GM18505 (cell line): ENCODE data around the gene NTPCR.
A peak's percentile ranks its signal among the peaks of the same experiment; 100 is the strongest.
"Not testable (repeated sequence)": the region's sequence is repeated elsewhere in the genome, so short reads cannot be mapped to it uniquely, and the experiment has no call there.

Source experiments
- ATAC-seq: cut with Tn5 transposase; IDR thresholded peaks from one replicate; pipeline ENCODE4 v1.9.1; 2021; ENCODE audit not compliant: unreplicated experiment
- POLR2A ChIP-seq: IDR thresholded peaks from 4 replicates; pipeline ENCODE4 v1.6.1; 2011; ENCODE audit warnings: borderline replicate concordance; ENCODE audit not compliant: insufficient read depth, insufficient read length; ENCODE audit errors: extremely low read depth

The NTPCR gene

DNA sequence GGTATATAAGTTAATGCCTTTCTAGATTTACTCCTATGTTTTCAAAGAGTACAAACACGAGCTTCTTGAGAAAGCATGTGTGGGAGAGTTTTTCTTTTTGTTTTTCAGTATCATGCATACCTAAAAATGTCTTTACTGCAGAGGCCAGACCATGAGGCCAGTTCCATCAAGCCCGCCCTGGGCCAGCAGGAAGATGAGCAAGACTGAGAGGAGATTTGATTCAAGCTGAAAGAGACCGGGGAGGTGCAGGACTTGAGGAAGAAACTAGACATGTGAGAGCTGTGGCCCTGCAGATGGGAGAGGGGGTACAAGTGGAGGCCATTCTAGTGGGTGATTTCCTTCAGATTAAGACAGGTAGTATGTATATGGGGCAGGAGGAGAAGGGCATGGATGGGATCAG, 33.4 kb upstream of the NTPCR start:
- TF ChIP-seq POLR2A: no peak
- ATAC-seq: no peak

DNA sequence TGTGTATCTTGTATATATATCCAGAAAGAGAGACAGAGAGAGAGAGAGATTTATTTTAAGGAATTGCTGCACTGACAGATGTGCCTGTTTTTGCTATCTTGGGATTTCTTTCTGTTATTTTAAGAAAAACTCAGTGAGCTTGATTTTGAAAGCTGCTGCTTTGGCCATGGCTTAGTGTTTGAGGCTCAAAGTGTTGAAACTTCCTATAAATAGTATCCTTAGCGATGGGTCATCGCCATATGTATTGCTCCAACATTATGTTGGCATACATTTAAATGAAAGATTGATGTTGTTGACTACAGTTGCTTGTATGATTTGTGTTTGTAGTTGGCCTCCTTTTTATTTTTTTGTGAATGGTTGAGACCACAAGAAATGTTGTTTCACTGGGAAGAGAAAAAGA, 29.0 kb upstream of the NTPCR start:
- no peak for TF ChIP-seq POLR2A
- no peak for ATAC-seq

DNA sequence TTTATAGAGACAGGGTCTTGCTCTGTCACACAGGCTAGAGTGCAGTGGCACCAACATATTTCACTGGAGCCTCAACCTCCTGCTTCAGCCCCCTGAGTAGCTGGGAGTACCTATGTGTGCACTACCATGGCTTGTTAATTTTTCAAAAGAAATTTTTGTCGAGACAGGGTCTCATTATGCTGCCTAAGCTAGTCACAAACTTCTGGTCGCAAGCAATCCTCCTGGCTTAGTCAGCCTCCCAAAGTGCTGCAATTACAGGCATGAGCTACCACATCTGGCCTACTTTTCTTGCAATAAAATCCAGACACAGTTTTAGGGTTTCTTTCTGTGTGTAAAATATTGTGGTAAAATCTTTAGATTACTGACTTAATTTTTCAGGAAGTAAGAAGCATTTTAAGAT, 27.9 kb upstream of the NTPCR start:
- ATAC-seq: no peak
- no peak for TF ChIP-seq POLR2A

DNA sequence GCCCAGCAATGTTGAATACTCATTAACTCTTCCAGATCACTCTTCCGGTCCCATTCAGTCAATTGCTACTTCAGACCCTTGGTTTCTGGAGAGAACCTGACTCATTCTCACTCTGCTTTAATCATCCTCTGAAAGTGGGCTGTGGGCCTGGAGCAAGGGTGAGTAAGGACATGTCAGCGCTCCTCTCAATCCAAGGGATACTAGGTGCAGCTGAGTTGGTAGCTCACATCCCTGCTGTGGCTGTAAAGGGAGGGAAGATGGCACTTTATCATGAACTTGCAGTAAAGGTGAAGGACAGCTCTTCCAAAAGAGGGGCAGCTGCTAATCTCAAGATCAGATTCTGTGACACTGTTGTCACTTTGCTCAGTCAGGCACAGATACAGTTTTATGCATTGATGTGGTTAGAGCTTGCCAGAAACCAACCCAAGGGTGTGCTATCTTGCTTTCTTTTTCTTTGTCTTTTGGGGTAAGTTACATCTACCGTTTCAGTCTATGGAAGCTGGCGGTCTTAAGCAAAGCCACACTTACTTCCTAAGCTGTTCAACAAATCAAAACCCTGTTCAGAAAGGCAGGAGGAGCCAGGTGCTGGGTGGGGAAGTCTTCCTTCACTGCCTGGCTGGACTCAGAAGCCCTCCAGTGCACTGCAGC, 26.5 kb upstream of the NTPCR start:
- peak; percentile 81 for ATAC-seq
- no peak for TF ChIP-seq POLR2A

DNA sequence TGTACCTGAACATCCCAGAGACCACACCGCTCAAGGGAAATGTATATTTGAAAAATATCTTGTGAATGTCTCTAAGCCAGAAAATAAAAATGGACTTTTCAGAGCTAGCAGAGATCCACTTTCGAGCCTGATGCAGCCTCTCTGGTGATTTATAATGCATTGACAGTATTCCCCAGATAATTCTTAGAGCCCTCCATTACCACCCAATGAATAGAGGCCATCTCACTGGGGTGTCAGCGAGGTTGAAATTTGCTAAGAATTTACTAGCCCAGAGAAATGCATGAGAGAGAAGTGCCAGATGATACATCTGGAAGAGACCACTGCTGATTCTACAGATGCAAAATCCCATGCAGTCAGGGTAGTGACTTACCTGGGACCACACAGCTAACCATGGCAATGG, 25.5 kb upstream of the NTPCR start:
- no peak for TF ChIP-seq POLR2A
- no peak for ATAC-seq

DNA sequence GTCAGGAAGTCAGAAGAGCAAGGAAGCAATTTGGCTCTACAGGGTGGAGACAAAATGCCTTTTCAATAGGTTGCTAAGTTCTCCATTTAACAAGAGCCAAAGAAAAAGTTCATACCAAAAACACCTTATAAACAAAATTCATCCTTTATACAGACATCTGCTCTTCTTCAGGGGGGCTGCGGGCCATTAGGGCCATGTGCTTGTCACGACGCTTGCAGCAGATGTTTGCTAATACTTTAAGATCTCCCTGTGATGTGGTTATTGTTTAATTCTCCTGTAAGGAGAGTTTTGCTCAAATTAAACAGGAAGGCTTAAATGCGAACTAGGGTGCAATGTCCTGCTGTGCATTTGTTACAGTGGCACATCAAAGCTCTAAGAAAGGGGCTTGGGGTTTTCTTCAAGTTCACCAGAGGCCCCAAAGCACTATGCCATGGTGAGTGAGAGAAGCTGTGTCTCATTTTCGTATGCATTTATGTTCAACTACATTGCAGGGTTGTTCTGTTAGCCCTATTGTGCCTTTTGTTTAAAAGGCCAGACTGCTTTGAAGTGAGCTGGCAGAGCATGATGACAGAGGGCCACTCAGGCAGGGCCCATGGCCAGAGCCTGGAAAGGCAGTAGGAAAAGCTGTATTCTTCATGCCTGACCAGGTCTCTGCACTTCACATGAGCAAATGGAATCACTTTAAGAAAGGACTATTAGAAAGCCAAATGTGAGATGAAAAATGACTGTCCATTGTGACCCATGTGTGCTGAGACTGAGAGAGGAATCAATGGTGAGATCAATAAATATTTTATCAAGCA, 24.8 kb upstream of the NTPCR start:
- ATAC-seq: no peak
- no peak for TF ChIP-seq POLR2A

DNA sequence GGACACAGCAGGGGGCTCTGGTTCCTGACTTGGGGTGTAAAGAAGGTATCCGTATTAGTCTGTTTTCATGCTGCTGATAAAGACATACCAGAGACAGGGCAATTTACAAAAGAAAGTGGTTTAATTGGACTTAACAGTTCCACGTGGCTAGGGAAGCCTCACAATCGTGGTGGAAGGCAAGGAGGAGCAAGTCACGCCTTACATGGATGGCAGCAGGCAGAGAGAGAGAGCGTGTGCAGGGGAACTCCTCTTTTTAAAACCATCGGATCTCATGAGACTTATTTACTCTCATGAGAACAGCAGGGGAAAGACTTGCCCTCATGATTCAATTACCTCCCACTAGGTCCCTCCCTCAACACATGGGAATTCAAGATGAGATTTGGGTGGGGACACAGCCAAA, 23.2 kb upstream of the NTPCR start:
- not testable (repeated sequence) for ATAC-seq

DNA sequence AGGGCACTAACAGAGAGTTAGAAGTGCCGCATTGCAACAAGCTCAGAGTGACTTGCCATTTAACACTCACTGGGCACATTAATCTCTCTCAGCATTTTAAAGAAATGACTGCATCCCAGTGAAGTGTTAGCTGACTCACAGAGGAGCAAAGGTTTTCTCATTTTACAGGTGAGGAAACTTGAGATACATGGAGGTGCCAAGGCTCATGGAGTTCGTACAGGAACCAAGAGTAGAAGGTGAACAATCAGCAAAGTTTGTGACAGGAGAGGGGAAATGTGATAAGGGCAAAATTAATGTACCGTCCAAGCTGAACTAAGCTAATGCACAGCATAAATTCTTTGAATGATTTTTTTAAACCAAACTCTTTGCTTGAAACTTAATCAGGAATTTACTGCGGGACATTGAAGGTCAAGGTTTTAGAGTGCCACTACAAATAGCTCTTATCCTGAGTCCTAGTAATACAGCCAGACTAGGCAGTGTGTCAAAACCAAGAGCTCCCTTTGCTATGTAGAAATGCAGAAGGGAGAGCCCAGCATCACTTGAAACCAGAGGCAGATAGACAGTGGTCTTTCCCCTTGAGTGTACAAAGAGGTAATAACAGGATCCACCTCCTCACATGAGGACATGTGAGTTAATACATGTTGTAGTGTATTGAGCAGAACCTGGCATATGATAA, 22.4 kb upstream of the NTPCR start:
- no peak for ATAC-seq
- no peak for TF ChIP-seq POLR2A

DNA sequence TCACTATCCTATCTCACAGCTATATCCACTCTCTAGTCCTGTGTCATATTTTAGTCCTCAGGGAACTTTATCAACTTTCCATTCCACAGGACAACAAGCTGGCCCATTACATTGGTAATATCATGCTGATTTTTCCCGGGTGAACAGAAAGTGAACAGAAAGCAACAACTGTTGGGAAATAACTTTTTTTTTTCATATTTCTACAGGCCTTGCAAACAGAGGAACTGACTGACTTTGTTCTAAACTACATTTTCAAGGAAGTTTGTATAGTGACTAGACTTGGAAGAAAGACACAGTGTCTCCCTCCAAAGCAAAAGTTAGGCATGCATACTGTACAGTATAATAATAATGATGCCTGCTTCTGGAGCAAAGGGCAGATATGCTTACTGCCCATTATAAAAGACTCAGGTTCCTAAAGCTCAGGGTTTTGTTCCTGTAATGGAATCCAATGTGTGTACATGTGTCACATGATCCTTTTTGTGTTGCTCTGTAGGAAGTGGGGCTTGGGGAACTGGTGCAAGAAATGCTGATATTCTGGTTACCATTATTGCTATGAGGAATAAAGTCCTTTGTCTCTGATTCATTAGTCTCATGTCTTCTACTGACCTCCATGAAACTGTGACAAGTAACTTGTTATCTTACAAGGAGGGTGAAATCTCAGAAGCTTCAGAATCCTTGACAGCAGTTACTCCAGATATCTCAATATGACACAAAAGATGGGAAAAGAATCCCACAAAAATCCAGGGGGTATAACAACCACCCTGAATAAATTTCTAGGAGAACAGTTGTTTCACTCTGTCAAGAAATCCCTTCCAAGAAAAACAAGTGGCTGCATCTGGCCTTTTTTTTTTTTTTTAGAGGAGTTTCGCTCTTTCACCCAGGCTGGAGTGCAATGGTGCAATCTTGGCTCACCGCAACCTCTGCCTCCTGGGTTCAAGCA, 17.7 kb upstream of the NTPCR start:
- no peak for TF ChIP-seq POLR2A

DNA sequence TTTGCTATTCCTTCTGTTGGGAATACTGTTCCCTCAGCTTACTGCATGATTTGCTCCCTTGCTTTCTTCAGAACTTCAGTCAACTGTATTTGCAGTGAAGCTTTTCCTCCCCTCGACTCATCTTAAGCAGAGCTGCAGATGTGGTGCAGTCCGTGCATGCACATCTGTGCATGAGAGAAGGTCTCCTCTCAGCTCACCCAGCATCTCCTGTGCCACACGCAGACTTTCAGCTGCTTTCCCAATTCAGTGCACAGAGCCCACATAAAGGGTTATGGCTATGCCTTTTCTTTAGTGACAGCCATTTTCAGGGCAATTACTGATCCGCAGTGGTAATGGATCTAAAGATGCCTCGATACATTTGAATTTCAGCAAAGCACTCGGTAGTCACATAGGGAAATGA, 13.5 kb upstream of the NTPCR start:
- no peak for ATAC-seq
- TF ChIP-seq POLR2A: no peak

More for the DNA sequence above, 17.7 kb upstream of the NTPCR start:
- no peak for ATAC-seq

DNA sequence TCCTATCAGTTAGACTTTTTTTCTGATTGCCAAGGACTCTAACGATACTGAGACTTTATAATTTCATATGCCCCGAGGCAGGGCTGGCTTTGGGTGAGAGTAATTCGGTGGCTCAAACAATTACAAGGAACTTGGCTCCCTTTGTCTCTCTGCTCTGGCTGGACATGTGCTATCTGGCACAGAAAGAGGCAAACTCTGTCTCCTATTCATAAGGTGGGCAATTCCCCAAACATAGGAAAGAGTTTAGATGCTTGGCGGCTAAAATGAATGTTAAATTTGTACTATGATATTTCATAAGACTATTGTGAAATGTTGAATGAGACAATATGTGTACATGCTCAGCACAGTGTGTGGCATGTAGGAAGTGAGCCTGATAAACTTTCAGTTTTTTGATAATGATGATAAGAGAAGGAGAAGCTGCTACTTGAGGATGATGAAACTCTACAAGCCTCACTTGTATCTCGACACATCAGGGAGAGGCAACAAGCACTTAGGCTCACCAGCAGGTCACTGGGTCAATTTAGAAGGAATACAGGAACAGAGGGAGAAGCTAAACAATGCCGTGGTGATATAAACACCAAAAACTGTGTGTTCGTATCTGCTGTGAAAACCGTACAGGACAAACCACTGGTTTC, 12.6 kb upstream of the NTPCR start:
- TF ChIP-seq POLR2A: no peak
- no peak for ATAC-seq

DNA sequence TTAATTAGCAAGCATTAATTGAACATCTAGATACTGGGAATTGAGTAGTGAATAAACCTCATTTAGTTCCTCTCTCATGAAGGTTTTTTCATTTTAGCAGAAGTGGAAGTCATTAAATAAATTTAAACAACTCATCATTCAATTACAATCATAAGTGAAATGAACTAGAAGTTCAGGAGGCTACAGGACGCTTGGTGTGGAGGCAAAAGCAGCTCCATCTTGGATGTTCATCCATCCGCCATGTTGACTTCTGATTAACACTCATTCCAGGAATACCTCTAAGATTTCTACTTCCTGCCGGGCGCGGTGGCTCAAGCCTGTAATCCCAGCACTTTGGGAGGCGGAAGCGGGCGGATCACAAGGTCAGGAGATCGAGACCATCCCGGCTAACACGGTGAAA, 11.5 kb upstream of the NTPCR start:
- ATAC-seq: no peak
- TF ChIP-seq POLR2A: no peak

DNA sequence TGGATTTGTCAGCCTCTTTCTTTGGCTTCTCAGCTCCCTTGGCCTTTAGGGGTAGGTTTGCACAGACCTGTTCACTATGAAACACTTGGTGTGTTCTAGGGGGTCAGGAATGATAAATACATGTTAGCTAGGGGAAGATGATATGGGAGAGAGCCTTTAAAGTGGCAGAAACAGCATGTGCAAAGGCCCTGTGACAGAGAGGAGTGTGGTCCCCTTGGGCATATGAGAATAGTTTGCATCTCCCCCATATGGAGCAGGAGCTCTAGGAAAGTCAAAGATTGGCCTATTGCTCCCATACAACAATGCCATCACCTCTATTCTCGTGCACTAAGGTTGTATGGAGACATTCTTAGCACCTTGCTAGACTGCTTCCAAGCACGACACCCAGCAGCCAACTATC, 10.7 kb upstream of the NTPCR start:
- no peak for ATAC-seq
- TF ChIP-seq POLR2A: no peak

DNA sequence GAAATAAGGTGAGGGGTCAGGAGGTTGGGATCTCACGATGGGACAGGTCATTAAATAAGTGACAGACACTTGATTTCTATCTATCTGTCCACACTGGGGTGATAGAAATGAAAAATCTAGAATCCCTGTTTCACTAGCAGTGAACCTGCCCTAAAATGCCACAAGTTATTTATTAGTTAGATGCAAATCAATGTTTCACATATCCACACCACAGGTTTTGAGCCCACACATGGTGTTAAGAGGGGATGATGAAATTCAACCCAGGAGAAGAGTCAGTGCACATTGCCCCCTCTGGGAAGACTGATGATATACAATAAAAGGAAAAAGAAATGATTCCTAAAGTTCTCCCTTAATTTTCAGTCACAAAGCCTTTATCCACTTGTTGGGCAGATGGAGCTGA, 10.1 kb upstream of the NTPCR start:
- TF ChIP-seq POLR2A: no peak
- no peak for ATAC-seq
